Measurements from ENCODE around the gene LYRM4.
A peak's percentile ranks its signal among the peaks of the same experiment; 100 is the strongest.

LYRM4 gene

GRCh38 chr6:5260661-5261544 is at the start of gene LYRM4, which contains the start of gene FARS2:
LYRM4 (minus strand) TSS chr6:5260950; CDS start chr6:5260733, 217 bp downstream.
FARS2 (plus strand) TSS chr6:5261513.
- TF ChIP-seq, protein P1, sequence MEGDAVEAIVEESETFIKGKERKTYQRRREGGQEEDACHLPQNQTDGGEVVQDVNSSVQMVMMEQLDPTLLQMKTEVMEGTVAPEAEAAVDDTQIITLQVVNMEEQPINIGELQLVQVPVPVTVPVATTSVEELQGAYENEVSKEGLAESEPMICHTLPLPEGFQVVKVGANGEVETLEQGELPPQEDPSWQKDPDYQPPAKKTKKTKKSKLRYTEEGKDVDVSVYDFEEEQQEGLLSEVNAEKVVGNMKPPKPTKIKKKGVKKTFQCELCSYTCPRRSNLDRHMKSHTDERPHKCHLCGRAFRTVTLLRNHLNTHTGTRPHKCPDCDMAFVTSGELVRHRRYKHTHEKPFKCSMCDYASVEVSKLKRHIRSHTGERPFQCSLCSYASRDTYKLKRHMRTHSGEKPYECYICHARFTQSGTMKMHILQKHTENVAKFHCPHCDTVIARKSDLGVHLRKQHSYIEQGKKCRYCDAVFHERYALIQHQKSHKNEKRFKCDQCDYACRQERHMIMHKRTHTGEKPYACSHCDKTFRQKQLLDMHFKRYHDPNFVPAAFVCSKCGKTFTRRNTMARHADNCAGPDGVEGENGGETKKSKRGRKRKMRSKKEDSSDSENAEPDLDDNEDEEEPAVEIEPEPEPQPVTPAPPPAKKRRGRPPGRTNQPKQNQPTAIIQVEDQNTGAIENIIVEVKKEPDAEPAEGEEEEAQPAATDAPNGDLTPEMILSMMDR (IDR thresholded peaks at IDR 0.05; ENCODE audit: low read depth, low read length, missing control alignments) = peak; percentile 26
- peak; percentile 53 for DNase-seq (ENCODE audit: low read depth)
- peak within 1 kb of the TSS; percentile 65 for H3K4me3 ChIP-seq (ENCODE audit: low read depth, low read length)
- in situ Hi-C loops (cut with HindIII; ENCODE audit: low sequenced_read_pairs) = no loop called here

GRCh38 chr6:5308066-5308465 is 47.3 kb upstream of the LYRM4 start:
- in situ Hi-C loops (cut with HindIII; ENCODE audit: low sequenced_read_pairs) = no loop called here
- DNase-seq (ENCODE audit: low read depth) = no peak
- TF ChIP-seq, protein P1 (IDR thresholded peaks at IDR 0.05; ENCODE audit: low read depth, low read length, missing control alignments) = no peak
- H3K4me3 ChIP-seq (ENCODE audit: low read depth, low read length) = no peak overlapping the region

DNA sequence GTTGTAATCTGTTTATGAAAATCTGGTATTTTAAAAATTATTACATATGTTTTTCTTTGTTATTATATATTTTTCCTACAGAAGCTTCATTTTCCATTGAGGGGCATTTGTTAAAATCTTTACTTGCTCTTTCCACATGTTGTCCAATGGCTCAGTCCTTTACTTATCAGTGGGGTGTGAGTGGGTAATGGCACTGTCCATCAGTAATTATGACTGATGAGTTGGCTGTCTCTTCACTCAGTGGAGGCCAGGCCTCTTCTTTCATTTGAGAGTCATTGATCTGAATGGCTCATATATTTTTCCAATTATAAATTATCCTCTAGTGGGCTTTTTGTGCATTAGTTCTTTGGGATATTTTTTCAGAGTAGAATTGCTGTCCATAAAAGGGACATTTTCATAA is 46.3 kb upstream of the LYRM4 start:
- H3K4me3 ChIP-seq (ENCODE audit: low read depth, low read length) = no peak overlapping the region
- TF ChIP-seq, protein P1 (IDR thresholded peaks at IDR 0.05; ENCODE audit: low read depth, low read length, missing control alignments) = no peak
- in situ Hi-C loops (cut with HindIII; ENCODE audit: low sequenced_read_pairs) = no loop called here
- no peak for DNase-seq (ENCODE audit: low read depth)

GRCh38 chr6:5305968-5306626 is 45.3 kb upstream of the LYRM4 start:
- TF ChIP-seq, protein P1 (IDR thresholded peaks at IDR 0.05; ENCODE audit: low read depth, low read length, missing control alignments) = no peak
- no peak overlapping the region for H3K4me3 ChIP-seq (ENCODE audit: low read depth, low read length)
- DNase-seq (ENCODE audit: low read depth) = no peak
- in situ Hi-C loops (cut with HindIII; ENCODE audit: low sequenced_read_pairs) = no loop called here

DNA sequence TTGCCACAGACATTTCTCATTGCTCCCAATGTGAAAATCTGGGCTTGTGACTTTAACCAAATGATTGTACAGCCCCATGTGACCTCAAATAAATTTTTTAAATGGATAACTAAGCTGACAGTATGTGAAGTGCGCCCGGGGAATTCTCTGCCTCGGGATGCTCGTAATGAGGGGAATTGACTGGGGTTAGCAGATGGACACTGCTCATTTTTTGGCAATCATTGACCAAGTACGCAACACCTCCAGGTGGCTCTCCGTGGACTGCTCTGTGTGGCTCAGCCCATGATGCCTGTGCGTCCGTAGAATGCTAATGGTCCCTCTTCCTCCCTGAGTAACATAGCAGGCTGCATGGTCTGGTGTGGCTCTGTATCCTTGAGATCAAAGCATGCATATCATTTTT is 42.9 kb upstream of the LYRM4 start:
- DNase-seq (ENCODE audit: low read depth) = no peak
- H3K4me3 ChIP-seq (ENCODE audit: low read depth, low read length) = no peak overlapping the region
- in situ Hi-C loops (cut with HindIII; ENCODE audit: low sequenced_read_pairs) = no loop called here
- TF ChIP-seq, protein P1 (IDR thresholded peaks at IDR 0.05; ENCODE audit: low read depth, low read length, missing control alignments) = no peak

- TF ChIP-seq, protein P1 (IDR thresholded peaks at IDR 0.05; ENCODE audit: low read depth, low read length, missing control alignments) = peak; percentile 62
- in situ Hi-C loops (cut with HindIII; ENCODE audit: low sequenced_read_pairs) = no loop called here
- H3K4me3 ChIP-seq (ENCODE audit: low read depth, low read length) = no peak overlapping the region
- peak; percentile 9 for DNase-seq (ENCODE audit: low read depth)
Measured at GRCh38 chr6:5302995-5303622, 42.4 kb upstream of the LYRM4 start.
